NCI-H2196 (cell line): Measurements from ENCODE around the gene MELTF.

Experiments
- DNase-seq: peaks from one replicate; lab custom pipeline; 2025; ENCODE audit not compliant: unreplicated experiment; lab: John Stamatoyannopoulos, UW

Gene MELTF

GRCh38 chr3:196969134-196969659, 60.4 kb downstream of the MELTF start:
- peak; percentile 43 for DNase-seq

DNA sequence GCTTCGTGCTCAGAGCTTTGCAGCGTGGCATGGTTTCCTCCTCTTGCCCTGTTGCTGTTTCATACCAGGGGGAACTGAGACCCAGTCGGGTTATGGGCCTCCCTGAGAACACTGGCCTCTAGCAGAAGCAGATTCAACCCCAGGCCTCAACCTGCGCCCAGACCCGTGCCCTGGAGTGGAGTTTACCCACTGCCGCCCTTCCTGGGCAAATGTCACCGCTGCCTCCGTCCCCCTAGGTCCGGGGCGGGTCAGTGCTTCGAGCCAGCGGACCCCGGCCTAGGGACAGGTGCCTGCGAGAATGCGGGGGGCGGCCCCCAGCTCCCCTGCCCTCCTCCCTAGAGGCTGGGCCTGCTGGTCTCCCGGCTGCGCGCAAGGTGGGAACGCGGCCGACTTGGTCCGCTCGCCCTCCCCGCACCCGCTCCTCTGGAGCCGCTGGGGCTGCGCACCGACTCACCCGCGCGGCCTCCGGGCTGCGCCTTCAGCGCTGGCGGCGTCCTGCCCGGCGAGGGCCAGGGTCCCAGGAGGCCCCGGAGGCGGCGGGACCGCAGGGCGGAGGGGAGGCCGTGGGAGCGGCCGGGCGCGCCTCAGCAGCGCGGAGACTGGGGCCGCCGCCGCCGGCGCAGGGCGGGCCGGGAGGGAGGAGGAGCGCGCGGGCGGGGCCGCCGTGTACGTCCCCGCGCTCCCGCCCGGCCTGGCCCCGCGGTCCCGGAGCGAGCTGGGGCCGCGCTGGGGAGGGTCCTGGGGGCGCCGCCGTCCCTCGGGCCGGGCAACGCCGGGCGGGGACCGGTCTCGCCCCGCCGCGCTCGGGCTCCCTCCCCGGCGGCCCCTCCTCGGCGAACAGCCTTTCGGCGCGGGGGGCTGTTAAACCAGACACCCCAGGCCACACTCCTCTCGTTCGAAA, 61.1 kb downstream of the MELTF start, which contains the start of gene PIGZ:
Gene PIGZ, minus strand, starts transcription at position 601 of the 901 bp plus-strand sequence. CDS start 16,802 bp downstream, outside the sequence.
- DNase-seq = peak; percentile 73

DNA sequence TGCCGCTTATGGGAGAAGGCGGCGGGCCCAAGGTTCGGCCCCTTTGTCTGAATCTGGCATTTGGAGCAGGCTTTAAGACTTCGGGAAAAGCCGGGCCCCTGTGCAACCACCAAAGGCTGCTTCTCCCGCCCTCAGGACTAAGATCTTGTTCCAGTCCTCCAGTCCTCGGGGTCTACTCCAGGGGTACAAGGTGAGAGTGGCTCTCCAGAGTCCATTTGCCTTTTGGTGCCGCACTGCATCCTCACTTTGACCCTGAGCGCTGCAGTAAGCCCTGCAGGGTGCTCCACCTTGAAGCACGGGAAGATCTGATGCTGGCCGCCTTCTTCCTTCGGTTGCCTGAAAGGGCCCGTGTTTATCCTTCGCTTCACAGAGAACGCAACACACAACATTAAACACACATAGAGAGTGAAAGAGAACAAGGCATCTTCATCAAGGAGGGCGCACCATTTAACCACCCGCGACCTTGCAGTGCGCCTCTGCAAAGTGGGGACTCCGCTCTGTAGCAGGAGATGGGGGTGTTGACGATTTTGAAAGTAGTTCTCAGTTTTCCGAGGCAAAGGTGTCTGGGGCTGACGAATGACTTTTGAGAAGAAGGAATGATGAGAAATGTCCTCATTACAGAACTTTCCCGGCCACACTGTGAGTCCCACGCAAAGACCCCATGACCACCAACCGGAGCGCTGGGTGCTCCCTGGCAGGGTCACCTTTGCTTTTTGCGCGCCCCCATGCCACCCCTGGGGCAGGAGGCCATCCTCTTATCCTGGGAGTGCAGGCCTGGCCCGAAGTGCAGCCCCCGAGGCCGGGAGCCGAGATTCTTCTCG, 62.0 kb downstream of the MELTF start:
- no peak for DNase-seq

- no peak for DNase-seq
Observed at GRCh38 chr3:196966526-196967401, 62.9 kb downstream of the MELTF start.

DNA sequence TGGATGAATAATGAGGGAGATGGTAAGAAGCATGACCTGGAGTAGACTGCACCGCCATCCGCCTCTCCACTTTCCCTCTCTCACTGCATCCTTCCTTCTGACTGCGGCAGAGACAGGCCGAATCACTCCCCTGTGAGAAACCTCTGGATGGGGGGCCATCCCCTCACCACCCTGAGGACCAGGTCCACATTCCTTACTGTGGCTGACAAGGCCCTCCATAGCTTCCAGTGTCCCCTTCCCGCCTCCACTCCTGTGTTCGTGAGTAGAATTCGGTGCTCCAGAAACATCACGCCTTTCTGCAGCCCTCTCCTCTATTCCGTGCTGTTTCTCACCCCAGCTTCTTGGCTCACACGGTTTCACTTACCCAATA, 63.8 kb downstream of the MELTF start:
- DNase-seq = no peak

DNA sequence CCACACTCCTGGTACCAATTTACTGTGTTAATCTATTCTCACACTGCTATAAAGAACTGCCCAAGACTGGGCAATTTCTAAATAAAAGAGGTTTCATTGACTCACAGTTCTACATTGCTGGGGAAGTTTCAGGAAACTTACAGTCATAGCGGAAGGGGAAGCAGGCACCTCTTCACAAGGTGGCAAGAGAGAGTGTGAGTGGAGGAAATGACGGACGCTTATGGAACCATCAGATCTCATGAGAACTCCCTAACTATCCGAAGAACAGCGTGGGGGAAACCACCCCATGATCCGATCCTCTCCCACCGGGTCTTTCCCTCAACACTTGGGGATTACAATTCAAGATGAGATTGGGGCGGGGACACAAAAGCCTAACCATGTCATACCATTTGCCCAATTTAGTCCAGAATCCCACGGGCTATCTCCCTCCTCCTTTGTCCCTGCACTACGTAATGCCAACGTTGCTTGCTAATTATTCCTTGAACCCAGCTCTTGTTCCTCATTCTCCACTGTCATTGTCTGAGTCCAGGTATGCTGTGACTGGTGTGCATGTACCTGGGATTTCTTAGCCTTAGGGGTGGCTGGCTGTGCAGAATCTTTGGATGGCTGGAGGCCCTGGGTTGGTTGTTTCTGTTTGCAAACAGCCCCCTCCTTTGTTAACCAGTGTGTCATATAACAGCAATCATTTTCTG, 64.4 kb downstream of the MELTF start:
- no peak for DNase-seq

DNA sequence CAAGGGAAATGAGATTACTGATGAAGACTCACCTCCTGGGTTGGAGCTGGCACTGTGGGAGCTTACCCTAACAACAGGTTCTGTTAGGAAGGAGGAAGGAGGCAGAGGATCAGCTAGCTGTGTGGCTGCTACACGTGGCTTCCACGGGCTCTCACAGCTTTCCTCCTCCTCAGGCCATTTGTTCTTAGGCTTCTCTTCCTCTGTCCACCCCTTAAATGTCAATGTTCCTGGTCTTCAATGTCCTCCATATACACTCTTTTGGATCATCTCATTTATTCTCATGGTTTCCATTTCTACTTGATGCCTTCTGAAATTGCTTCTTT, 66.0 kb downstream of the MELTF start:
- no peak for DNase-seq

GRCh38 chr3:196962930-196963630, 66.5 kb downstream of the MELTF start:
- DNase-seq = no peak

DNA sequence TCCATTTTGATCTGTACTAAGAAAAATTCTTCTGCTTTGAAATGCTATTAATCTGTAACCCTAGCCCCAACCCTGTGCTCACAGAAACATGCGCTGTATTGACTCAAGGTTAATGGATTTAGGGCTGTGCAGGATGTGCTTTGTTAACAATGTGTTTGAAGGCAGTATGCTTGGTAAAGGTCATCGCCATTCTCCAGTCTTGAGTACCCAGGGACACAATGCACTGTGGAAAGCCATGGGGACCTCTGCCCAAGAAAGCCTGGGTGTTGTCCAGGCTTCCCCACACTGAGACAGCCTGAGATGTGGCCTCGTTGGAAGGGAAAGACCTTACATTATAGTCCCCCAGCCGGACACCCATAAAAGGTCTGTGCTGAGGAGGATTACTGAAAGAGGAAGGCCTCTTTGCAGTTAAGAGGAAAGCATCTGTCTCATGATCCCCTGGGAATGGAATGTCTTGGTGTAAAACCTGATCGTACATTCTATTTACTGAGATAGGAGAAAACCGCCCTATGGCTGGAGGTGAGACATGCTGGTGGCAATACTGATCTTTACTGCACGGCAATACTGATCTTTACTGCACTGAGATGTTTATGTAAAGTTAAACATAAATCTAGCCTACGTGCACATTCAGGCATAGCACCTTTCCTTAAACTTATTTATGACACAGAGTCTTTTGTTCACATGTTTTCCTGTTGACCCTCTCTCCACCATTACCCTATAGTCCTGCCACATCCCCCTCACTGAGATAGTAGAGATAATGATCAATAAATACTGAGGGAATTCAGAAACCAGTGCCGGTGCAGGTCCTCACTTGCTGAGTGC, 67.3 kb downstream of the MELTF start:
- no peak for DNase-seq

GRCh38 chr3:196954832-196955231, 74.8 kb downstream of the MELTF start:
- DNase-seq = no peak
